HG02885 (cell line): ENCODE measurements around the gene PROX2.

Experiments
- ATAC-seq: cut with Tn5 transposase; IDR thresholded peaks from one replicate; pipeline ENCODE4 v1.9.1; 2021; ENCODE audit warnings: mild to moderate bottlenecking; ENCODE audit not compliant: unreplicated experiment, poor library complexity

Gene PROX2

GRCh38 chr14:74875941-74876913 lies at the start of gene PROX2:
Gene PROX2, minus strand, starts transcription at chr14:74876145. Its CDS starts 12,311 bp downstream, at chr14:74863834.
- no peak for ATAC-seq

- ATAC-seq = no peak
Measured at GRCh38 chr14:74924061-74924460, 48.1 kb upstream of the PROX2 start.

GRCh38 chr14:74922752-74923401 lies 46.9 kb upstream of the PROX2 start, which contains the start of gene RPS6KL1:
Gene RPS6KL1, minus strand, starts transcription at chr14:74923260. Its CDS starts 1,719 bp downstream, at chr14:74921541.
- ATAC-seq = peak; percentile 97

GRCh38 chr14:74921987-74922751 lies 46.2 kb upstream of the PROX2 start:
- ATAC-seq = no peak

- ATAC-seq = no peak
Measured at GRCh38 chr14:74921053-74921620, 45.2 kb upstream of the PROX2 start.

GRCh38 chr14:74920281-74920680 lies 44.3 kb upstream of the PROX2 start:
- no peak for ATAC-seq

- ATAC-seq = no peak
Measured at GRCh38 chr14:74919421-74920165, 43.6 kb upstream of the PROX2 start.

- no peak for ATAC-seq
Measured at GRCh38 chr14:74918380-74918779, 42.4 kb upstream of the PROX2 start.

GRCh38 chr14:74917646-74918081 lies 41.7 kb upstream of the PROX2 start:
- ATAC-seq = no peak

- ATAC-seq = no peak
Measured at GRCh38 chr14:74917178-74917543, 41.2 kb upstream of the PROX2 start.

GRCh38 chr14:74915826-74916225 lies 39.9 kb upstream of the PROX2 start:
- ATAC-seq = no peak

GRCh38 chr14:74915426-74915825 lies 39.5 kb upstream of the PROX2 start:
- no peak for ATAC-seq

GRCh38 chr14:74913986-74914573 lies 38.1 kb upstream of the PROX2 start:
- ATAC-seq = no peak

GRCh38 chr14:74913393-74913910 lies 37.5 kb upstream of the PROX2 start:
- no peak for ATAC-seq

- ATAC-seq = no peak
Measured at GRCh38 chr14:74912801-74913200, 36.9 kb upstream of the PROX2 start.

GRCh38 chr14:74912111-74912510 lies 36.2 kb upstream of the PROX2 start:
- no peak for ATAC-seq

- ATAC-seq = no peak
Measured at GRCh38 chr14:74911704-74912103, 35.8 kb upstream of the PROX2 start.

- ATAC-seq = no peak
Measured at GRCh38 chr14:74911221-74911620, 35.3 kb upstream of the PROX2 start.

GRCh38 chr14:74910556-74910955 lies 34.6 kb upstream of the PROX2 start:
- no peak for ATAC-seq
